SH-SY5Y (cell line): ENCODE results near the gene PER3.

Experiments used
- GATA2 ChIP-seq: IDR thresholded peaks from 2 replicates; pipeline ENCODE4 v1.6.1; 2011; ENCODE audit warnings: mild to moderate bottlenecking, low read depth, low read length
- GATA3 ChIP-seq: IDR thresholded peaks from 2 replicates; pipeline ENCODE4 v1.6.1; 2011; ENCODE audit warnings: low read depth, mild to moderate bottlenecking, low read length, moderate library complexity

Gene PER3

GRCh38 chr1:7795406-7795805 lies 11.3 kb downstream of the PER3 start:
- TF ChIP-seq GATA3, result no peak

- TF ChIP-seq GATA2 (no peak), GATA3 (no peak)
Measured at GRCh38 chr1:7805460-7805859, 21.4 kb downstream of the PER3 start.

GRCh38 chr1:7808253-7808844 lies 24.3 kb downstream of the PER3 start:
- no peak for TF ChIP-seq GATA2
- no peak for TF ChIP-seq GATA3

GRCh38 chr1:7809742-7810141 lies 25.7 kb downstream of the PER3 start:
- TF ChIP-seq GATA2 (no peak), GATA3 (no peak)

- TF ChIP-seq GATA2 (no peak), GATA3 (no peak)
Measured at GRCh38 chr1:7810395-7810794, 26.3 kb downstream of the PER3 start.

- no peak for TF ChIP-seq GATA3
- TF ChIP-seq GATA2, result no peak
Measured at GRCh38 chr1:7811476-7811875, 27.4 kb downstream of the PER3 start.

- TF ChIP-seq GATA2, result no peak
- no peak for TF ChIP-seq GATA3
Measured at GRCh38 chr1:7813677-7814373, 29.7 kb downstream of the PER3 start.

- TF ChIP-seq GATA2 (no peak), GATA3 (no peak)
Measured at GRCh38 chr1:7821282-7821681, 37.2 kb downstream of the PER3 start.

GRCh38 chr1:7824701-7825100 lies 40.6 kb downstream of the PER3 start:
- TF ChIP-seq GATA2, result no peak
- no peak for TF ChIP-seq GATA3

- no peak for TF ChIP-seq GATA2
- TF ChIP-seq GATA3, result no peak
Measured at GRCh38 chr1:7826363-7826762, 42.3 kb downstream of the PER3 start.

- TF ChIP-seq GATA2 (no peak), GATA3 (no peak)
Measured at GRCh38 chr1:7827126-7827955, 43.2 kb downstream of the PER3 start.

- TF ChIP-seq GATA2 (no peak), GATA3 (no peak)
Measured at GRCh38 chr1:7831458-7831857, 47.4 kb downstream of the PER3 start.

GRCh38 chr1:7833035-7833434 lies 48.9 kb downstream of the PER3 start:
- TF ChIP-seq GATA3, result no peak
- no peak for TF ChIP-seq GATA2

GRCh38 chr1:7838714-7839113 lies 54.6 kb downstream of the PER3 start:
- TF ChIP-seq GATA2 (no peak), GATA3 (no peak)

- TF ChIP-seq GATA3 (no peak), GATA2 (no peak)
Measured at GRCh38 chr1:7839526-7839925, 55.4 kb downstream of the PER3 start.
